ENCODE data around the gene RAG2. TPM values are rescaled to one million over a fixed set of nuclear protein-coding genes. Genes with fewer than 3 reads are reported as not detected.

RAG2 gene
- total RNA-seq: not detected
- long read RNA-seq: 0 reads

GRCh38 chr11:36598051-36598450, at the start of gene RAG2:
RAG2 (minus strand) TSS chr11:36598236; CDS start chr11:36594168, 4,068 bp downstream.
- peaks cover 8% of the 10 kb centered on the region for H3K4me1 ChIP-seq
- TF ChIP-seq CTCF (IDR thresholded peaks at IDR 0.05): no peak
- H3K9me3 ChIP-seq: no peaks in the 10 kb centered on the region
- ATAC-seq: no peak
- H3K27me3 ChIP-seq (ENCODE audit: low read depth): peaks cover 2% of the 10 kb centered on the region
- no peak within 1 kb of the TSS for H3K4me3 ChIP-seq
- no peaks in the 10 kb centered on the region for H3K36me3 ChIP-seq
- no peak for DNase-seq
- intact Hi-C loops (cut with DNase I): no loop called here
- no peak within 1 kb of the TSS for H3K27ac ChIP-seq

- no peaks in the 10 kb centered on the region for H3K27me3 ChIP-seq (ENCODE audit: low read depth)
- no peak overlapping the region for H3K4me3 ChIP-seq
- no peak overlapping the region for H3K27ac ChIP-seq
- H3K36me3 ChIP-seq: peaks cover 8% of the 10 kb centered on the region
- ATAC-seq: no peak
- intact Hi-C loops (cut with DNase I): no loop called here
- no peak for TF ChIP-seq CTCF (IDR thresholded peaks at IDR 0.05)
- DNase-seq: no peak
- no peaks in the 10 kb centered on the region for H3K9me3 ChIP-seq
- no peaks in the 10 kb centered on the region for H3K4me1 ChIP-seq
These were observed 40.5 kb upstream of the RAG2 start for GRCh38 chr11:36638556-36638955.

GRCh38 chr11:36635066-36635862, 37.2 kb upstream of the RAG2 start:
- TF ChIP-seq CTCF (IDR thresholded peaks at IDR 0.05): no peak
- Histone ChIP-seq H3K4me1 (no peaks in the 10 kb centered on the region), H3K27ac (no peak overlapping the region), H3K36me3 (peaks cover 8% of the 10 kb centered on the region), H3K9me3 (no peaks in the 10 kb centered on the region), H3K4me3 (no peak overlapping the region), H3K27me3 (ENCODE audit: low read depth) (no peaks in the 10 kb centered on the region)
- intact Hi-C loops (cut with DNase I): no loop called here
- no peak for ATAC-seq
- no peak for DNase-seq

- Histone ChIP-seq H3K27ac (no peak overlapping the region), H3K36me3 (peaks cover 8% of the 10 kb centered on the region), H3K4me3 (no peak overlapping the region), H3K9me3 (no peaks in the 10 kb centered on the region), H3K4me1 (no peaks in the 10 kb centered on the region), H3K27me3 (ENCODE audit: low read depth) (no peaks in the 10 kb centered on the region)
- intact Hi-C loops (cut with DNase I): no loop called here
- ATAC-seq (no peak), DNase-seq (no peak)
- no peak for TF ChIP-seq CTCF (IDR thresholded peaks at IDR 0.05)
These were observed 33.7 kb upstream of the RAG2 start for GRCh38 chr11:36631774-36632173.

GRCh38 chr11:36628765-36629244, 30.8 kb upstream of the RAG2 start:
- DNase-seq: no peak

More at GRCh38 chr11:36628765-36629244, 30.8 kb upstream of the RAG2 start:
- no peaks in the 10 kb centered on the region for H3K4me1 ChIP-seq
- no peak overlapping the region for H3K4me3 ChIP-seq
- no peak for TF ChIP-seq CTCF (IDR thresholded peaks at IDR 0.05)
- intact Hi-C loops (cut with DNase I): no loop called here
- no peaks in the 10 kb centered on the region for H3K27me3 ChIP-seq (ENCODE audit: low read depth)
- no peak for ATAC-seq
- H3K27ac ChIP-seq: no peak overlapping the region
- H3K36me3 ChIP-seq: no peaks in the 10 kb centered on the region
- H3K9me3 ChIP-seq: no peaks in the 10 kb centered on the region

Measured in lower lobe of right lung (tissue), 2 donors.